Pulmonary artery endothelial cell (primary cell): ENCODE measurements around the gene QRSL1. TPM values are rescaled to one million over a fixed set of nuclear protein-coding genes. Genes with fewer than 3 reads are reported as not detected.
"Not testable (repeated sequence)": the region's sequence is repeated elsewhere in the genome, so short reads cannot be mapped to it uniquely, and the experiment has no call there.

Source experiments
- DNase-seq: peaks from one replicate; pipeline ENCODE4 v3.0.0-alpha.2; 2011; ENCODE audit warnings: low read depth, low spot score
- total RNA-seq: library from RNA; depleted of rRNA; stranded (reverse); fragments of >200 nt; gene quantifications from 2 replicates; pipeline ENCODE4 v1.2.3, GENCODE V29; 2014

Gene QRSL1
- total RNA-seq, result 10.0 and 13.7 TPM in 2 replicates

- DNase-seq, result peak; percentile 75
Measured at GRCh38 chr6:106629103-106629858, at the start of gene QRSL1, which contains the start of gene RTN4IP1. Gene QRSL1, plus strand, starts transcription at chr6:106629578. Its CDS starts 104 bp downstream, at chr6:106629682. Gene RTN4IP1, minus strand, starts transcription at chr6:106629498. Its CDS starts 477 bp downstream, at chr6:106629021.

- DNase-seq, result no peak
Measured at GRCh38 chr6:106581468-106581867, 47.9 kb upstream of the QRSL1 start.

- DNase-seq, result no peak
Measured at GRCh38 chr6:106586815-106587415, 42.5 kb upstream of the QRSL1 start.

- not testable (repeated sequence) for DNase-seq
Measured at GRCh38 chr6:106588937-106589336, 40.4 kb upstream of the QRSL1 start.

GRCh38 chr6:106591111-106591825 is 38.1 kb upstream of the QRSL1 start:
- DNase-seq, result no peak

- no peak for DNase-seq
Measured at GRCh38 chr6:106599440-106599839, 29.9 kb upstream of the QRSL1 start.

GRCh38 chr6:106600329-106600728 is 29.0 kb upstream of the QRSL1 start:
- DNase-seq, result no peak

- DNase-seq, result peak; percentile 13
Measured at GRCh38 chr6:106608080-106608668, 21.2 kb upstream of the QRSL1 start.

- DNase-seq, result no peak
Measured at GRCh38 chr6:106609699-106610098, 19.7 kb upstream of the QRSL1 start.

GRCh38 chr6:106611030-106611429 is 18.3 kb upstream of the QRSL1 start:
- DNase-seq, result no peak

- DNase-seq, result no peak
Measured at GRCh38 chr6:106612671-106613416, 16.5 kb upstream of the QRSL1 start.

- DNase-seq, result no peak
Measured at GRCh38 chr6:106613590-106613989, 15.8 kb upstream of the QRSL1 start.

- DNase-seq, result no peak
Measured at GRCh38 chr6:106614166-106614565, 15.2 kb upstream of the QRSL1 start.

- DNase-seq, result no peak
Measured at GRCh38 chr6:106614592-106615257, 14.7 kb upstream of the QRSL1 start.

- no peak for DNase-seq
Measured at GRCh38 chr6:106617302-106617701, 12.1 kb upstream of the QRSL1 start.

GRCh38 chr6:106617857-106618256 is 11.5 kb upstream of the QRSL1 start:
- DNase-seq, result no peak

GRCh38 chr6:106618324-106618723 is 11.1 kb upstream of the QRSL1 start:
- DNase-seq, result no peak

GRCh38 chr6:106619223-106619622 is 10.2 kb upstream of the QRSL1 start:
- DNase-seq, result no peak

- DNase-seq, result peak; percentile 22
Measured at GRCh38 chr6:106620931-106621672, 8.3 kb upstream of the QRSL1 start.

GRCh38 chr6:106622412-106622811 is 7.0 kb upstream of the QRSL1 start:
- no peak for DNase-seq
